ENCODE results near the gene ZNF227. TPM values are rescaled to one million over a fixed set of nuclear protein-coding genes. Genes with fewer than 3 reads are reported as not detected.
"Not testable (repeated sequence)": the region's sequence is repeated elsewhere in the genome, so short reads cannot be mapped to it uniquely, and the experiment has no call there.

Gene ZNF227
- polyA plus RNA-seq (ENCODE audit: insufficient read length) = 30.6 TPM
- long read RNA-seq, donor 1, partial matches to known transcripts = 5 of 7 reads
- long read RNA-seq, donor 1, other reads (novel, unspliced or antisense) = 0 of 7 reads
- long read RNA-seq, donor 2, partial matches to known transcripts = 0 of 4 reads
- long read RNA-seq, donor 2, other reads (novel, unspliced or antisense) = 0 of 4 reads
- long read RNA-seq, donor 3 = 0 reads
- long read RNA-seq, donor 4 = 0 reads
- long read RNA-seq, donor 5, partial matches to known transcripts = 0 of 3 reads
- long read RNA-seq, donor 5, other reads (novel, unspliced or antisense) = 0 of 3 reads
- long read RNA-seq, donor 6, partial matches to known transcripts = 5 of 7 reads
- long read RNA-seq, donor 6, other reads (novel, unspliced or antisense) = 0 of 7 reads
- long read RNA-seq, donor 7, partial matches to known transcripts = 0 of 2 reads
- long read RNA-seq, donor 7, other reads (novel, unspliced or antisense) = 0 of 2 reads
- long read RNA-seq, donor 8, partial matches to known transcripts = 0 of 1 reads
- long read RNA-seq, donor 8, other reads (novel, unspliced or antisense) = 0 of 1 reads

GRCh38 chr19:44212250-44212865 lies at the start of gene ZNF227:
Gene ZNF227, plus strand, starts transcription at chr19:44212532. Its CDS starts 5,261 bp downstream, at chr19:44217793.
- peak; percentile 95 for DNase-seq

GRCh38 chr19:44163789-44164188 lies 48.5 kb upstream of the ZNF227 start:
- no peak for DNase-seq

- no peak for DNase-seq
These were observed 48.0 kb upstream of the ZNF227 start for GRCh38 chr19:44164327-44164672.

- DNase-seq = peak; percentile 96
These were observed 47.4 kb upstream of the ZNF227 start, which contains the start of gene ZNF226 for GRCh38 chr19:44164673-44165512. Gene ZNF226, plus strand, starts transcription at chr19:44165100. Its CDS starts 4,981 bp downstream, at chr19:44170081.

GRCh38 chr19:44170660-44171059 lies 41.7 kb upstream of the ZNF227 start:
- DNase-seq = not testable (repeated sequence)

- DNase-seq = no peak
These were observed 35.7 kb upstream of the ZNF227 start for GRCh38 chr19:44176590-44176989.

GRCh38 chr19:44180968-44181367 lies 31.4 kb upstream of the ZNF227 start:
- no peak for DNase-seq

GRCh38 chr19:44182145-44182544 lies 30.2 kb upstream of the ZNF227 start:
- no peak for DNase-seq

- no peak for DNase-seq
These were observed 22.3 kb upstream of the ZNF227 start for GRCh38 chr19:44190020-44190419.

- DNase-seq = no peak
These were observed 20.2 kb upstream of the ZNF227 start for GRCh38 chr19:44192127-44192526.

GRCh38 chr19:44196772-44197171 lies 15.6 kb upstream of the ZNF227 start:
- no peak for DNase-seq

- DNase-seq = no peak
These were observed 9.9 kb upstream of the ZNF227 start for GRCh38 chr19:44202470-44202869.

- DNase-seq = no peak
These were observed 9.4 kb upstream of the ZNF227 start for GRCh38 chr19:44202974-44203373.

- DNase-seq = not testable (repeated sequence)
These were observed 8.5 kb upstream of the ZNF227 start for GRCh38 chr19:44203877-44204276.

- no peak for DNase-seq
These were observed 7.6 kb upstream of the ZNF227 start for GRCh38 chr19:44204772-44205171.

GRCh38 chr19:44207126-44207803 lies 5.1 kb upstream of the ZNF227 start:
- peak; percentile 96 for DNase-seq

- DNase-seq = no peak
These were observed 574 bp downstream of the ZNF227 start for GRCh38 chr19:44212866-44213346.

- DNase-seq = not testable (repeated sequence)
These were observed 7.6 kb downstream of the ZNF227 start for GRCh38 chr19:44219926-44220325.

- not testable (repeated sequence) for DNase-seq
These were observed 8.4 kb downstream of the ZNF227 start for GRCh38 chr19:44220761-44221160.

- DNase-seq = not testable (repeated sequence)
These were observed 9.0 kb downstream of the ZNF227 start for GRCh38 chr19:44221291-44221690.

GRCh38 chr19:44228318-44228717 lies 16.0 kb downstream of the ZNF227 start:
- DNase-seq = no peak
